T-helper 17 cell (primary cell): ENCODE results near the gene CCL13. TPM values are rescaled to one million over a fixed set of nuclear protein-coding genes. Genes with fewer than 3 reads are reported as not detected.
"Not testable (repeated sequence)": the region's sequence is repeated elsewhere in the genome, so short reads cannot be mapped to it uniquely, and the experiment has no call there.

Experiments used
- ATAC-seq: fragments of 150-1000 bp; cut with Tn5 transposase; 2 replicates; pipeline ENCODE4 v1.10.0; 2021; ENCODE audit warnings: mild to moderate bottlenecking, moderate library complexity
- DNase-seq, 3 donors: peaks; one replicate each; pipeline versions ENCODE4 v3.0.0 to v3.0.0-alpha.2; 2020 to 2021
- H3K9me3 ChIP-seq: one replicate; pipeline ENCODE4 v1.7.0; 2013; ENCODE audit warnings: low read length, mild to moderate bottlenecking; ENCODE audit not compliant: control insufficient read depth, poor library complexity, severe bottlenecking
- H3K27ac Mint-ChIP-seq: one replicate; pipeline ENCODE4 v1.8.0; 2022; ENCODE audit warnings: mild to moderate bottlenecking, moderate library complexity, mixed read lengths
- H3K27me3 Mint-ChIP-seq: one replicate; pipeline ENCODE4 v1.8.0; 2022; ENCODE audit warnings: mixed read lengths
- H3K36me3 Mint-ChIP-seq: one replicate; pipeline ENCODE4 v1.8.0; 2022; ENCODE audit warnings: low read depth, mixed read lengths
- H3K4me1 Mint-ChIP-seq: one replicate; pipeline ENCODE4 v1.8.0; 2022; ENCODE audit warnings: mild to moderate bottlenecking, mixed read lengths
- H3K4me3 Mint-ChIP-seq: one replicate; pipeline ENCODE4 v1.8.0; 2022; ENCODE audit warnings: mild to moderate bottlenecking, moderate library complexity, mixed read lengths
- total RNA-seq, 4 donors: library from RNA in 2 of 4; stranded (reverse) in 2 of 4; gene quantifications; one replicate each; pipeline ENCODE4 v1.2.3 and lab custom pipeline; 2022 to 2026

Gene CCL13
- total RNA-seq (not detected), total RNA-seq (lab: John Stamatoyannopoulos, UW) (0 reads per million in 2 donors)

GRCh38 chr17:34356194-34356593 is at the start of gene CCL13:
Gene CCL13 (plus strand): TSS chr17:34356480. CDS start chr17:34356527, 47 bp downstream.
- no peak for DNase-seq
- Mint-ChIP-seq H3K4me3 (no peak within 1 kb of the TSS), H3K27me3 (peaks cover 59% of the 10 kb centered on the region), H3K4me1 (peaks cover 2% of the 10 kb centered on the region), H3K27ac (no peak within 1 kb of the TSS), H3K36me3 (peaks cover 4% of the 10 kb centered on the region)
- ATAC-seq: no peak
- no peaks in the 10 kb centered on the region for H3K9me3 ChIP-seq

DNA sequence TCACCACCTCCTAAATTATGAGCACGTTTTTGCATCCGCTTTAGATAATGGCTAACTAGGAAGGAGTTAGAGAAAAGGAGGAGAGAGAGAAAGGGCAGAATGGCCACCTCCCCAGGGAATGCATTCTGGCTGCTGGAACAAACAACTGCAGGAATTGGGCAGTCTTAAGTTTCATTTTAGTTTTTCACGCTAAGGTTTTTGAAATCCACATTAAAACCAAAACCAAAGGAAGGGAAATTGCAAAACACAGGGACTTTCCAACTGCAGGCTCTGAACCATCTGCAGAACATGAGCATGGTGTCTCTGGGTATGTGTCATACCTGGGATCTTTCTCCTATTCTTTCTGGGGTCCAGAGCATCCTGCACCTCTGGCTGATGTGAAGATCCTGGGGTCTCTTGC is 49.2 kb upstream of the CCL13 start:
- H3K27me3 Mint-ChIP-seq: peaks cover 37% of the 10 kb centered on the region
- H3K4me3 Mint-ChIP-seq: no peak overlapping the region
- H3K36me3 Mint-ChIP-seq: no peaks in the 10 kb centered on the region
- no peak overlapping the region for H3K27ac Mint-ChIP-seq
- no peak for DNase-seq
- H3K4me1 Mint-ChIP-seq: no peaks in the 10 kb centered on the region
- no peaks in the 10 kb centered on the region for H3K9me3 ChIP-seq
- ATAC-seq: no peak

- peaks cover 48% of the 10 kb centered on the region for H3K27me3 Mint-ChIP-seq
- no peaks in the 10 kb centered on the region for H3K9me3 ChIP-seq
- DNase-seq (no peak), ATAC-seq (no peak)
- H3K36me3 Mint-ChIP-seq: no peaks in the 10 kb centered on the region
- no peak overlapping the region for H3K4me3 Mint-ChIP-seq
- H3K27ac Mint-ChIP-seq: no peak overlapping the region
- H3K4me1 Mint-ChIP-seq: no peaks in the 10 kb centered on the region
Observed at GRCh38 chr17:34308371-34308770, 47.9 kb upstream of the CCL13 start.

- ATAC-seq (no peak), DNase-seq (no peak)
- Mint-ChIP-seq H3K36me3 (no peaks in the 10 kb centered on the region), H3K4me1 (no peaks in the 10 kb centered on the region), H3K27ac (no peak overlapping the region), H3K27me3 (peaks cover 56% of the 10 kb centered on the region), H3K4me3 (no peak overlapping the region)
- H3K9me3 ChIP-seq: no peaks in the 10 kb centered on the region
Observed at GRCh38 chr17:34311291-34311690, 45.0 kb upstream of the CCL13 start.

DNA sequence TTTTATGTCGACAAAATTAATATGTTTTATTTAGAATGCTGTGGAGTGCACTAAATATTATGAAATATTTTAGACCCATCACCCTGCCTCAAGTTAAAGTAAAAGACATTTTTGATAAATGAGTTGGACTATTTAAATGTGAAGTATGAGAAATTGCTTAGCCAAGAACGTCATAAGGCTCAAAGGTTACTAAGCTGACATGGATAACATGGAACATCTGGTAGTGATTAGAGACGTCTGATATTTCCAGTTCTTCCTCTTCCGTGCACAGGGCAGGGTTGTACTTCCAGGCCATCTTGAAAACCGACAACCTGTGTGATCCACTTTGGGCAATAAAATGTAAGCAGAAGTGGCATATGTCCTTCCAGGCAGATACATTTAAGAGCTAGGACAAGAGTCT is 44.2 kb upstream of the CCL13 start:
- Mint-ChIP-seq H3K4me1 (no peaks in the 10 kb centered on the region), H3K27me3 (peaks cover 58% of the 10 kb centered on the region), H3K4me3 (no peak overlapping the region), H3K27ac (no peak overlapping the region), H3K36me3 (no peaks in the 10 kb centered on the region)
- DNase-seq (no peak), ATAC-seq (no peak)
- no peaks in the 10 kb centered on the region for H3K9me3 ChIP-seq

DNA sequence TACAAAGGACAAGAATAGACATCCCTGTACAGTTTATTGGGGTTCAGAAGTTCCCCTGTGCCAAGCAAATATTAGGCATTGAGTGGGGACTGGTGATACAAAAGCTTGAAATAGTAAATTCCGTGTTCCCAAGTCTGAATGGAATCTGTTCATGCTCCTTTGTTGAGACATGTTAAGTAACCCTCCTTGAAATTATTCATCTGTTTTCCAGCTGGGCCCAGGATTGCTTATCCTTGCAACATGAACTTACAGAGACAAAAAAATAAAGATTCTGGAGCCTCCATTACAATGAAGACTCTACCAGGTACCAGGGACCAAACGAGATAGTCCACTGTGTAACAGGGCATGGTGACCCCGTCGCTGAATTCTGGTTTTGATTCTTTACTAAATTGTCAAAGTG is 43.1 kb upstream of the CCL13 start:
- Mint-ChIP-seq H3K27ac (no peak overlapping the region), H3K4me1 (no peaks in the 10 kb centered on the region), H3K4me3 (no peak overlapping the region), H3K27me3 (peaks cover 54% of the 10 kb centered on the region), H3K36me3 (no peaks in the 10 kb centered on the region)
- DNase-seq (no peak), ATAC-seq (no peak)
- no peaks in the 10 kb centered on the region for H3K9me3 ChIP-seq

- ATAC-seq (no peak), DNase-seq (no peak)
- H3K27me3 Mint-ChIP-seq: peaks cover 56% of the 10 kb centered on the region
- H3K27ac Mint-ChIP-seq: no peak overlapping the region
- no peaks in the 10 kb centered on the region for H3K9me3 ChIP-seq
- no peaks in the 10 kb centered on the region for H3K4me1 Mint-ChIP-seq
- no peak overlapping the region for H3K4me3 Mint-ChIP-seq
- H3K36me3 Mint-ChIP-seq: no peaks in the 10 kb centered on the region
Observed at GRCh38 chr17:34314279-34314678, 42.0 kb upstream of the CCL13 start.

GRCh38 chr17:34318474-34318873 is 37.8 kb upstream of the CCL13 start:
- Mint-ChIP-seq H3K36me3 (no peaks in the 10 kb centered on the region), H3K27ac (no peak overlapping the region), H3K4me3 (no peak overlapping the region), H3K4me1 (no peaks in the 10 kb centered on the region), H3K27me3 (peaks cover 45% of the 10 kb centered on the region)
- ATAC-seq (no peak), DNase-seq (no peak)
- no peaks in the 10 kb centered on the region for H3K9me3 ChIP-seq

DNA sequence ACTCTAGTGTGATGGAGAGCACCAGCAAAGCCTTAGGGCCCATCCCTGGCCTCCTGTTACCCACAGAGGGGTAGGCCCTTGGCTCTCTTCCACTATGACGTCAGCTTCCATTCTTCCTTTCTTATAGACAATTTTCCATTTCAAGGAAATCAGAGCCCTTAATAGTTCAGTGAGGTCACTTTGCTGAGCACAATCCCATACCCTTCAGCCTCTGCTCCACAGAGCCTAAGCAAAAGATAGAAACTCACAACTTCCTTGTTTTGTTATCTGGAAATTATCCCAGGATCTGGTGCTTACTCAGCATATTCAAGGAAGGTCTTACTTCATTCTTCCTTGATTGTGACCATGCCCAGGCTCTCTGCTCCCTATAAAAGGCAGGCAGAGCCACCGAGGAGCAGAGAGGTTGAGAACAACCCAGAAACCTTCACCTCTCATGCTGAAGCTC is 37.2 kb upstream of the CCL13 start, which contains the start of gene CCL8:
CCL8 (plus strand) TSS at position 397 of the 445 bp plus-strand sequence. CDS start 67 bp downstream, outside the sequence.
- H3K4me3 Mint-ChIP-seq: no peak within 1 kb of the TSS
- H3K27me3 Mint-ChIP-seq: peaks cover 39% of the 10 kb centered on the region
- ATAC-seq (no peak), DNase-seq (no peak)
- H3K27ac Mint-ChIP-seq: no peak within 1 kb of the TSS
- no peaks in the 10 kb centered on the region for H3K36me3 Mint-ChIP-seq
- H3K4me1 Mint-ChIP-seq: no peaks in the 10 kb centered on the region
- no peaks in the 10 kb centered on the region for H3K9me3 ChIP-seq

- no peaks in the 10 kb centered on the region for H3K36me3 Mint-ChIP-seq
- no peak for ATAC-seq
- H3K4me3 Mint-ChIP-seq: no peak overlapping the region
- H3K27me3 Mint-ChIP-seq: peaks cover 28% of the 10 kb centered on the region
- no peaks in the 10 kb centered on the region for H3K9me3 ChIP-seq
- no peaks in the 10 kb centered on the region for H3K4me1 Mint-ChIP-seq
- DNase-seq: no peak
- H3K27ac Mint-ChIP-seq: no peak overlapping the region
Observed at GRCh38 chr17:34321964-34322363, 34.3 kb upstream of the CCL13 start.

- not testable (repeated sequence) for DNase-seq, H3K4me3 Mint-ChIP-seq, ATAC-seq, H3K36me3 Mint-ChIP-seq, H3K9me3 ChIP-seq, H3K4me1 Mint-ChIP-seq, H3K27ac Mint-ChIP-seq
- H3K27me3 Mint-ChIP-seq: peaks cover 37% of the 10 kb centered on the region
Observed at GRCh38 chr17:34327580-34327979, 28.7 kb upstream of the CCL13 start.

DNA sequence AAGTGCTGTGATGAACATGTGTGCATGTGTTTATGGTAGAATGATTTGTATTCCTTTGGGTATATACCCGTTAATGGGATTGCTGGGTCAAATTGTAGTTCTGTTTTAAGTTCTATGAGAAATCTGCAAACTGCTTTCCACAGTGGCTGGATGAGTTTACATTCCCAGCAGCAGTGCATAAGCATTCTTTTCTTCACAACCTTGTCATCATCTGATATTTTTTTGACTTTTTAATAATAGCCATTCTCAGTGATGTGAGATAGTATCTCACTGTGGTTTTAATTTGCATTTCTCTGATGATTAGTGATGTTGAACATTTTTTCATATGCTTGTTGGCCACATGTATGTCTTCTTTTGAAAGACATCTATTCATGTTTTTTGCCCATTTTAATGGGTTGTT is 18.6 kb upstream of the CCL13 start:
- H3K36me3 Mint-ChIP-seq: no peaks in the 10 kb centered on the region
- ATAC-seq (no peak), DNase-seq (no peak)
- H3K27ac Mint-ChIP-seq: no peak overlapping the region
- no peak overlapping the region for H3K4me3 Mint-ChIP-seq
- H3K4me1 Mint-ChIP-seq: no peaks in the 10 kb centered on the region
- H3K9me3 ChIP-seq: no peaks in the 10 kb centered on the region
- peaks cover 44% of the 10 kb centered on the region for H3K27me3 Mint-ChIP-seq

- no peak overlapping the region for H3K4me3 Mint-ChIP-seq
- H3K4me1 Mint-ChIP-seq: peaks cover 2% of the 10 kb centered on the region
- H3K27me3 Mint-ChIP-seq: peaks cover 59% of the 10 kb centered on the region
- no peaks in the 10 kb centered on the region for H3K36me3 Mint-ChIP-seq
- H3K27ac Mint-ChIP-seq: no peak overlapping the region
- DNase-seq (no peak), ATAC-seq (no peak)
- no peaks in the 10 kb centered on the region for H3K9me3 ChIP-seq
Observed at GRCh38 chr17:34339138-34339770, 17.0 kb upstream of the CCL13 start.

- ATAC-seq (no peak), DNase-seq (no peak)
- no peaks in the 10 kb centered on the region for H3K9me3 ChIP-seq
- Mint-ChIP-seq H3K4me1 (peaks cover 2% of the 10 kb centered on the region), H3K27ac (no peak overlapping the region), H3K4me3 (no peak overlapping the region), H3K27me3 (peaks cover 65% of the 10 kb centered on the region), H3K36me3 (no peaks in the 10 kb centered on the region)
Observed at GRCh38 chr17:34341916-34342315, 14.4 kb upstream of the CCL13 start.
